GM23338 (cell line): ENCODE measurements around the gene CPLX1. TPM values are rescaled to one million over a fixed set of nuclear protein-coding genes. Genes with fewer than 3 reads are reported as not detected.

Source experiments
- ATAC-seq: fragments of 200-7000 bp; cut with Tn5 transposase; 3 replicates; pipeline ENCODE4 v1.9.1; 2020
- DNase-seq: peaks from one replicate; pipeline ENCODE4 v3.0.0-alpha.2; 2015; ENCODE audit warnings: low spot score
- H2AFZ ChIP-seq: fragments of 200-600 bp; sonication (generic); 2 replicates; pipeline ENCODE4 v1.8.0; 2016; ENCODE audit warnings: antibody characterized with exemption, mild to moderate bottlenecking, moderate library complexity
- H3F3A ChIP-seq: fragments of 200-600 bp; sonication (generic); replicated peaks from 2 replicates; pipeline ENCODE4 v1.8.0; 2017; ENCODE audit warnings: antibody characterized with exemption, mixed run types, low read depth
- H3K27ac ChIP-seq: fragments of 200-600 bp; sonication (generic); 2 replicates; pipeline ENCODE4 v1.6.1; 2016; ENCODE audit warnings: low read depth
- H3K27me3 ChIP-seq: fragments of 200-600 bp; sonication (generic); 2 replicates; pipeline ENCODE4 v1.8.0; 2016; ENCODE audit warnings: mild to moderate bottlenecking, mixed run types, moderate library complexity; ENCODE audit not compliant: insufficient read depth
- H3K36me3 ChIP-seq: fragments of 200-600 bp; sonication (generic); 2 replicates; pipeline ENCODE4 v1.8.0; 2016; ENCODE audit warnings: mild to moderate bottlenecking; ENCODE audit not compliant: insufficient read depth
- H3K4me1 ChIP-seq: fragments of 200-600 bp; sonication (generic); 2 replicates; pipeline ENCODE4 v1.8.0; 2016; ENCODE audit warnings: mild to moderate bottlenecking, moderate library complexity; ENCODE audit not compliant: insufficient read depth
- H3K4me2 ChIP-seq: fragments of 200-600 bp; sonication (generic); 2 replicates; pipeline ENCODE4 v1.7.1; 2017; ENCODE audit warnings: mixed run types
- H3K4me3 ChIP-seq: fragments of 200-600 bp; sonication (generic); 2 replicates; pipeline ENCODE4 v1.6.1; 2016; ENCODE audit warnings: mixed run types
- H3K79me2 ChIP-seq: fragments of 200-600 bp; sonication (generic); replicated peaks from 2 replicates; pipeline ENCODE4 v1.8.0; 2017; ENCODE audit warnings: mild to moderate bottlenecking; ENCODE audit not compliant: insufficient read depth
- H3K9me2 ChIP-seq: fragments of 200-600 bp; sonication (generic); 2 replicates; pipeline ENCODE4 v1.8.0; 2017; ENCODE audit not compliant: insufficient read depth
- H4K20me1 ChIP-seq: fragments of 200-600 bp; sonication (generic); replicated peaks from 2 replicates; pipeline ENCODE4 v1.8.0; 2017; ENCODE audit warnings: mild to moderate bottlenecking; ENCODE audit not compliant: insufficient read depth
- H3K27ac Mint-ChIP-seq: 2 replicates; pipeline ENCODE4 v1.8.0; 2020; ENCODE audit warnings: inconsistent platforms, mild to moderate bottlenecking, moderate library complexity, mixed read lengths
- H3K27me3 Mint-ChIP-seq: 3 replicates; pipeline ENCODE4 v1.8.0; 2022; ENCODE audit warnings: low read depth, mild to moderate bottlenecking, moderate library complexity, mixed read lengths, inconsistent platforms; ENCODE audit not compliant: insufficient read depth, poor library complexity
- H3K36me3 Mint-ChIP-seq: 3 replicates; pipeline ENCODE4 v1.8.0; 2021; ENCODE audit warnings: low read depth, mild to moderate bottlenecking, inconsistent platforms, moderate library complexity, mixed read lengths
- H3K4me1 Mint-ChIP-seq: 3 replicates; pipeline ENCODE4 v1.8.0; 2020; ENCODE audit warnings: mild to moderate bottlenecking, inconsistent platforms, mixed read lengths
- H3K4me3 Mint-ChIP-seq: 3 replicates; pipeline ENCODE4 v1.8.0; 2021; ENCODE audit warnings: moderate library complexity, mild to moderate bottlenecking, inconsistent platforms, mixed read lengths
- H3K9me3 Mint-ChIP-seq: 3 replicates; pipeline ENCODE4 v1.8.0; 2020; ENCODE audit warnings: moderate library complexity, mild to moderate bottlenecking, inconsistent platforms, mixed read lengths
- CREB1 ChIP-seq: fragments of 250-450 bp; sonication (Bioruptor Pico); IDR thresholded peaks from 2 replicates; pipeline ENCODE4 v1.5.0; 2020; ENCODE audit warnings: low read depth, mild to moderate bottlenecking, moderate library complexity
- CTCF ChIP-seq, 2 experiments: fragments of 200-600 bp in 1 of 2; sonication (generic) in 1 of 2; conservative IDR thresholded peaks; 2 replicates each; pipeline versions ENCODE4 v1.5.1 to v1.6.1; 2016 to 2017; ENCODE audit warnings: antibody characterized with exemption in 2 of 2, low read depth in 2 of 2, mild to moderate bottlenecking in 2 of 2, moderate library complexity in 1 of 2
- EZH2 ChIP-seq: fragments of 200-600 bp; sonication (generic); IDR thresholded peaks from one replicate; pipeline ENCODE4 v1.8.0; 2017; ENCODE audit warnings: antibody characterized with exemption, mild to moderate bottlenecking, low read depth; ENCODE audit not compliant: unreplicated experiment
- EZH2phosphoT487 ChIP-seq: fragments of 200-600 bp; sonication (generic); IDR thresholded peaks from one replicate; pipeline ENCODE4 v1.8.1; 2018; ENCODE audit warnings: antibody characterized with exemption; ENCODE audit not compliant: unreplicated experiment
- JUNB ChIP-seq: IDR thresholded peaks from one replicate; pipeline ENCODE4 v1.6.1; 2016; ENCODE audit warnings: antibody characterized with exemption; ENCODE audit not compliant: unreplicated experiment
- NANOG ChIP-seq: IDR thresholded peaks from 2 replicates; pipeline ENCODE4 v1.6.1; 2016; ENCODE audit warnings: antibody characterized with exemption, borderline replicate concordance
- POLR2AphosphoS5 ChIP-seq: IDR thresholded peaks from 2 replicates; pipeline ENCODE4 v1.6.1; 2016; ENCODE audit warnings: antibody characterized with exemption, low read depth
- STAT1 ChIP-seq: IDR thresholded peaks from one replicate; pipeline ENCODE4 v1.6.1; 2016; ENCODE audit warnings: antibody characterized with exemption; ENCODE audit not compliant: unreplicated experiment
- ZNF114 ChIP-seq: fragments of 250-450 bp; sonication (Bioruptor Pico); IDR thresholded peaks from 2 replicates; pipeline ENCODE4 v1.5.0; 2020; ENCODE audit warnings: mild to moderate bottlenecking, moderate library complexity
- ZNF331 ChIP-seq: fragments of 250-450 bp; sonication (Bioruptor Pico); IDR thresholded peaks from 2 replicates; pipeline ENCODE4 v1.5.0; 2020; ENCODE audit warnings: low read depth, mild to moderate bottlenecking, moderate library complexity
- polyA plus RNA-seq: library from polyadenylated mRNA; unstranded; fragments of >200 nt; fragmentation: Nextera tagmentation; extraction: Ambion mirVana; gene quantifications from 2 replicates; pipeline ENCODE4 v1.2.1, GENCODE V29; 2016
- total RNA-seq: library from RNA; depleted of rRNA; stranded (reverse); fragments of >200 nt; shearing (Covaris generic); gene quantifications from 2 replicates; pipeline ENCODE4 v1.2.3, GENCODE V29; 2014
- TF ChIP-seq, protein P1 (sequence below): IDR thresholded peaks from 2 replicates; pipeline ENCODE4 v1.6.1; 2016; ENCODE audit warnings: antibody characterized with exemption
- TF ChIP-seq, protein P2 (sequence below): fragments of 250-450 bp; sonication (Bioruptor Pico); IDR thresholded peaks from 2 replicates; pipeline ENCODE4 v1.5.0; 2020; ENCODE audit warnings: mild to moderate bottlenecking, moderate library complexity
- TF ChIP-seq, protein P3 (sequence below): IDR thresholded peaks from one replicate; pipeline ENCODE4 v1.6.1; 2018; ENCODE audit warnings: antibody characterized with exemption; ENCODE audit not compliant: unreplicated experiment

Gene CPLX1
- total and polyA plus RNA-seq, 2 experiments from 2014 or later = 0.86 to 0.97 TPM

GRCh38 chr4:851701-852430 lies 25.9 kb upstream of the CPLX1 start:
- no peak overlapping the region for H3K4me3 ChIP-seq
- H3K9me2 ChIP-seq = no peaks in the 10 kb centered on the region
- no peaks in the 10 kb centered on the region for H3K4me1 ChIP-seq
- H3K79me2 ChIP-seq = no peaks in the 10 kb centered on the region
- Mint-ChIP-seq H3K4me1 (no peaks in the 10 kb centered on the region), H3K9me3 (peaks cover 3% of the 10 kb centered on the region; the same call in 1 of the 3 replicates), H3K27ac (no peak overlapping the region), H3K27me3 (peaks cover 8% of the 10 kb centered on the region), H3K36me3 (peaks cover 12% of the 10 kb centered on the region), H3K4me3 (no peak overlapping the region)
- H3F3A ChIP-seq = no peaks in the 10 kb centered on the region
- no peak overlapping the region for H2AFZ ChIP-seq
- TF ChIP-seq ZNF331 (CRISPR knock-in tag) = no peak
- TF ChIP-seq ZNF114 (CRISPR knock-in tag) = no peak
- TF ChIP-seq, protein P1, sequence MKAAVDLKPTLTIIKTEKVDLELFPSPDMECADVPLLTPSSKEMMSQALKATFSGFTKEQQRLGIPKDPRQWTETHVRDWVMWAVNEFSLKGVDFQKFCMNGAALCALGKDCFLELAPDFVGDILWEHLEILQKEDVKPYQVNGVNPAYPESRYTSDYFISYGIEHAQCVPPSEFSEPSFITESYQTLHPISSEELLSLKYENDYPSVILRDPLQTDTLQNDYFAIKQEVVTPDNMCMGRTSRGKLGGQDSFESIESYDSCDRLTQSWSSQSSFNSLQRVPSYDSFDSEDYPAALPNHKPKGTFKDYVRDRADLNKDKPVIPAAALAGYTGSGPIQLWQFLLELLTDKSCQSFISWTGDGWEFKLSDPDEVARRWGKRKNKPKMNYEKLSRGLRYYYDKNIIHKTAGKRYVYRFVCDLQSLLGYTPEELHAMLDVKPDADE = no peak
- TF ChIP-seq, protein P2, sequence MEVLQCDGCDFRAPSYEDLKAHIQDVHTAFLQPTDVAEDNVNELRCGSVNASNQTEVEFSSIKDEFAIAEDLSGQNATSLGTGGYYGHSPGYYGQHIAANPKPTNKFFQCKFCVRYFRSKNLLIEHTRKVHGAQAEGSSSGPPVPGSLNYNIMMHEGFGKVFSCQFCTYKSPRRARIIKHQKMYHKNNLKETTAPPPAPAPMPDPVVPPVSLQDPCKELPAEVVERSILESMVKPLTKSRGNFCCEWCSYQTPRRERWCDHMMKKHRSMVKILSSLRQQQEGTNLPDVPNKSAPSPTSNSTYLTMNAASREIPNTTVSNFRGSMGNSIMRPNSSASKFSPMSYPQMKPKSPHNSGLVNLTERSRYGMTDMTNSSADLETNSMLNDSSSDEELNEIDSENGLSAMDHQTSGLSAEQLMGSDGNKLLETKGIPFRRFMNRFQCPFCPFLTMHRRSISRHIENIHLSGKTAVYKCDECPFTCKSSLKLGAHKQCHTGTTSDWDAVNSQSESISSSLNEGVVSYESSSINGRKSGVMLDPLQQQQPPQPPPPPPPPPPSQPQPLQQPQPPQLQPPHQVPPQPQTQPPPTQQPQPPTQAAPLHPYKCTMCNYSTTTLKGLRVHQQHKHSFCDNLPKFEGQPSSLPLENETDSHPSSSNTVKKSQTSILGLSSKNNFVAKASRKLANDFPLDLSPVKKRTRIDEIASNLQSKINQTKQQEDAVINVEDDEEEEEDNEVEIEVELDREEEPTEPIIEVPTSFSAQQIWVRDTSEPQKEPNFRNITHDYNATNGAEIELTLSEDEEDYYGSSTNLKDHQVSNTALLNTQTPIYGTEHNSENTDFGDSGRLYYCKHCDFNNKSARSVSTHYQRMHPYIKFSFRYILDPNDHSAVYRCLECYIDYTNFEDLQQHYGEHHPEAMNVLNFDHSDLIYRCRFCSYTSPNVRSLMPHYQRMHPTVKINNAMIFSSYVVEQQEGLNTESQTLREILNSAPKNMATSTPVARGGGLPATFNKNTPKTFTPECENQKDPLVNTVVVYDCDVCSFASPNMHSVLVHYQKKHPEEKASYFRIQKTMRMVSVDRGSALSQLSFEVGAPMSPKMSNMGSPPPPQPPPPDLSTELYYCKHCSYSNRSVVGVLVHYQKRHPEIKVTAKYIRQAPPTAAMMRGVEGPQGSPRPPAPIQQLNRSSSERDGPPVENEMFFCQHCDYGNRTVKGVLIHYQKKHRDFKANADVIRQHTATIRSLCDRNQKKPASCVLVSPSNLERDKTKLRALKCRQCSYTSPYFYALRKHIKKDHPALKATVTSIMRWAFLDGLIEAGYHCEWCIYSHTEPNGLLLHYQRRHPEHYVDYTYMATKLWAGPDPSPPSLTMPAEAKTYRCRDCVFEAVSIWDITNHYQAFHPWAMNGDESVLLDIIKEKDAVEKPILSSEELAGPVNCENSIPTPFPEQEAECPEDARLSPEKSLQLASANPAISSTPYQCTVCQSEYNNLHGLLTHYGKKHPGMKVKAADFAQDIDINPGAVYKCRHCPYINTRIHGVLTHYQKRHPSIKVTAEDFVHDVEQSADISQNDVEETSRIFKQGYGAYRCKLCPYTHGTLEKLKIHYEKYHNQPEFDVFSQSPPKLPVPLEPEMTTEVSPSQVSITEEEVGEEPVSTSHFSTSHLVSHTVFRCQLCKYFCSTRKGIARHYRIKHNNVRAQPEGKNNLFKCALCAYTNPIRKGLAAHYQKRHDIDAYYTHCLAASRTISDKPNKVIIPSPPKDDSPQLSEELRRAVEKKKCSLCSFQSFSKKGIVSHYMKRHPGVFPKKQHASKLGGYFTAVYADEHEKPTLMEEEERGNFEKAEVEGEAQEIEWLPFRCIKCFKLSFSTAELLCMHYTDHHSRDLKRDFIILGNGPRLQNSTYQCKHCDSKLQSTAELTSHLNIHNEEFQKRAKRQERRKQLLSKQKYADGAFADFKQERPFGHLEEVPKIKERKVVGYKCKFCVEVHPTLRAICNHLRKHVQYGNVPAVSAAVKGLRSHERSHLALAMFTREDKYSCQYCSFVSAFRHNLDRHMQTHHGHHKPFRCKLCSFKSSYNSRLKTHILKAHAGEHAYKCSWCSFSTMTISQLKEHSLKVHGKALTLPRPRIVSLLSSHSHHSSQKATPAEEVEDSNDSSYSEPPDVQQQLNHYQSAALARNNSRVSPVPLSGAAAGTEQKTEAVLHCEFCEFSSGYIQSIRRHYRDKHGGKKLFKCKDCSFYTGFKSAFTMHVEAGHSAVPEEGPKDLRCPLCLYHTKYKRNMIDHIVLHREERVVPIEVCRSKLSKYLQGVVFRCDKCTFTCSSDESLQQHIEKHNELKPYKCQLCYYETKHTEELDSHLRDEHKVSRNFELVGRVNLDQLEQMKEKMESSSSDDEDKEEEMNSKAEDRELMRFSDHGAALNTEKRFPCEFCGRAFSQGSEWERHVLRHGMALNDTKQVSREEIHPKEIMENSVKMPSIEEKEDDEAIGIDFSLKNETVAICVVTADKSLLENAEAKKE = no peak
- TF ChIP-seq EZH2 = no peak
- no peak for TF ChIP-seq NANOG
- no peak for TF ChIP-seq CREB1
- TF ChIP-seq STAT1 = no peak
- no peak for TF ChIP-seq POLR2AphosphoS5
- TF ChIP-seq, protein P3, sequence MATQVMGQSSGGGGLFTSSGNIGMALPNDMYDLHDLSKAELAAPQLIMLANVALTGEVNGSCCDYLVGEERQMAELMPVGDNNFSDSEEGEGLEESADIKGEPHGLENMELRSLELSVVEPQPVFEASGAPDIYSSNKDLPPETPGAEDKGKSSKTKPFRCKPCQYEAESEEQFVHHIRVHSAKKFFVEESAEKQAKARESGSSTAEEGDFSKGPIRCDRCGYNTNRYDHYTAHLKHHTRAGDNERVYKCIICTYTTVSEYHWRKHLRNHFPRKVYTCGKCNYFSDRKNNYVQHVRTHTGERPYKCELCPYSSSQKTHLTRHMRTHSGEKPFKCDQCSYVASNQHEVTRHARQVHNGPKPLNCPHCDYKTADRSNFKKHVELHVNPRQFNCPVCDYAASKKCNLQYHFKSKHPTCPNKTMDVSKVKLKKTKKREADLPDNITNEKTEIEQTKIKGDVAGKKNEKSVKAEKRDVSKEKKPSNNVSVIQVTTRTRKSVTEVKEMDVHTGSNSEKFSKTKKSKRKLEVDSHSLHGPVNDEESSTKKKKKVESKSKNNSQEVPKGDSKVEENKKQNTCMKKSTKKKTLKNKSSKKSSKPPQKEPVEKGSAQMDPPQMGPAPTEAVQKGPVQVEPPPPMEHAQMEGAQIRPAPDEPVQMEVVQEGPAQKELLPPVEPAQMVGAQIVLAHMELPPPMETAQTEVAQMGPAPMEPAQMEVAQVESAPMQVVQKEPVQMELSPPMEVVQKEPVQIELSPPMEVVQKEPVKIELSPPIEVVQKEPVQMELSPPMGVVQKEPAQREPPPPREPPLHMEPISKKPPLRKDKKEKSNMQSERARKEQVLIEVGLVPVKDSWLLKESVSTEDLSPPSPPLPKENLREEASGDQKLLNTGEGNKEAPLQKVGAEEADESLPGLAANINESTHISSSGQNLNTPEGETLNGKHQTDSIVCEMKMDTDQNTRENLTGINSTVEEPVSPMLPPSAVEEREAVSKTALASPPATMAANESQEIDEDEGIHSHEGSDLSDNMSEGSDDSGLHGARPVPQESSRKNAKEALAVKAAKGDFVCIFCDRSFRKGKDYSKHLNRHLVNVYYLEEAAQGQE = no peak
- no peak for TF ChIP-seq EZH2phosphoT487
- no peak for TF ChIP-seq CTCF (conservative IDR thresholded peaks at IDR 0.05; ENCODE audit: low read depth in 2 of 2)
- no peak for TF ChIP-seq JUNB
- H4K20me1 ChIP-seq = no peaks in the 10 kb centered on the region
- no peak for DNase-seq
- H3K4me2 ChIP-seq = no peak overlapping the region
- H3K27ac ChIP-seq = no peak overlapping the region
- H3K36me3 ChIP-seq = 0 out of 2 replicates have a peak, but pooled peaks cover 2% of the 10 kb centered on the region
- H3K27me3 ChIP-seq = no peaks in the 10 kb centered on the region
- no peak for ATAC-seq
